HCT116 (cell line): Measurements from ENCODE around the gene PSMD10. TPM values are rescaled to one million over a fixed set of nuclear protein-coding genes. Genes with fewer than 3 reads are reported as not detected.

Experiments
- ATAC-seq: fragments of 200-7000 bp; cut with Tn5 transposase; 2 replicates; pipeline ENCODE4 v1.9.1; 2020; ENCODE audit warnings: mild to moderate bottlenecking, moderate library complexity
- BruUV-seq: library from RNA; stranded (reverse); fragments of 400-500 nt; replicated peaks from 2 replicates; lab custom pipeline; 2021; lab: Mats Ljungman, UMichigan
- CTCF ChIA-PET: fragments of 300-600 bp; sonication (Branson Sonifier 250); formaldehyde crosslinking; loops from one replicate; lab custom pipeline; 2021; ENCODE audit warnings: antibody characterized with exemption; lab: Charles Lee
- POLR2A ChIA-PET: fragments of 300-600, 350-600 bp; sonication (Branson Sonifier 250); formaldehyde crosslinking; loops from one replicate; lab custom pipeline; 2021; ENCODE audit warnings: antibody characterized with exemption; lab: Charles Lee
- RAD21 ChIA-PET, 2 experiments: fragments of 300-600 bp; sonication (Branson Sonifier 250); formaldehyde crosslinking; loops; one replicate each; lab custom pipeline; 2023; ENCODE audit warnings: low total read pairs in 2 of 2; ENCODE audit not compliant: uncharacterized antibody in 2 of 2, unreplicated experiment in 2 of 2, low non-redundant PET in 1 of 2; lab: Charles Lee
- DNase-seq: peaks from one replicate; pipeline ENCODE4 v3.0.0-alpha.2; 2010; ENCODE audit warnings: low read depth, low spot score
- H2AFZ ChIP-seq: fragments of 200-600 bp; shearing (Covaris generic), sonication (generic); 2 replicates; pipeline ENCODE4 v1.6.1; 2017; ENCODE audit warnings: low read depth, mixed run types, mixed read lengths, antibody characterized with exemption, low read length; ENCODE audit not compliant: poor library complexity, severe bottlenecking
- H3K27ac ChIP-seq: 2 replicates; pipeline ENCODE4 v1.5.1; 2012; ENCODE audit warnings: low read depth, low read length
- H3K27me3 ChIP-seq: fragments of 200-600 bp; sonication (generic); 2 replicates; pipeline ENCODE4 v1.6.1; 2016; ENCODE audit warnings: mixed run types, low read length, mixed read lengths; ENCODE audit not compliant: insufficient read depth
- H3K36me3 ChIP-seq, 2 experiments: fragments of 200-500 bp in 1 of 2; fragments of 200-600 bp in 1 of 2; sonication (Bioruptor generic) in 1 of 2; sonication (generic) in 1 of 2; 2 replicates each; pipeline versions ENCODE4 v1.5.1 to v1.6.1; 2014 to 2016; ENCODE audit warnings: low read length in 2 of 2, inconsistent platforms in 1 of 2, mixed read lengths in 1 of 2, mixed run types in 1 of 2; ENCODE audit not compliant: insufficient read depth in 2 of 2, control insufficient read depth in 1 of 2
- H3K4me1 ChIP-seq, 2 experiments: fragments of 200-600 bp in 1 of 2; sonication (generic) in 1 of 2; 2 replicates each; pipeline versions ENCODE4 v1.5.1 to v1.6.1; 2012 to 2017; ENCODE audit warnings: low read length in 2 of 2, inconsistent platforms in 1 of 2, mild to moderate bottlenecking in 1 of 2, mixed read lengths in 1 of 2, mixed run types in 1 of 2, moderate library complexity in 1 of 2; ENCODE audit not compliant: insufficient read depth in 2 of 2, control insufficient read depth in 1 of 2
- H3K4me2 ChIP-seq: fragments of 200-600 bp; sonication (generic); 2 replicates; pipeline ENCODE4 v1.6.1; 2017; ENCODE audit warnings: mixed run types, low read length, mixed read lengths
- H3K4me3 ChIP-seq, 2 experiments: fragments of 200-600 bp in 1 of 2; sonication (generic) in 1 of 2; replicated peaks in 1 of 2; 2 replicates each; pipeline ENCODE4 v1.5.1; 2011 to 2016; ENCODE audit warnings: low read length in 2 of 2, control low read depth in 1 of 2, low read depth in 1 of 2, mild to moderate bottlenecking in 1 of 2, mixed read lengths in 1 of 2, mixed run types in 1 of 2
- H3K79me2 ChIP-seq: fragments of 200-600 bp; sonication (generic); 2 replicates; pipeline ENCODE4 v1.6.1; 2017; ENCODE audit warnings: mild to moderate bottlenecking, mixed run types, low read length, moderate library complexity, mixed read lengths; ENCODE audit not compliant: insufficient read depth
- H3K9ac ChIP-seq: fragments of 200-600 bp; sonication (generic); 2 replicates; pipeline ENCODE4 v1.6.1; 2016; ENCODE audit warnings: low read length, mixed read lengths
- H3K9me2 ChIP-seq: fragments of 200-600 bp; sonication (generic), shearing (Covaris generic); 2 replicates; pipeline ENCODE4 v1.6.1; 2017; ENCODE audit warnings: mixed run types, mild to moderate bottlenecking, moderate library complexity; ENCODE audit not compliant: insufficient read depth
- H3K9me3 ChIP-seq, 2 experiments: fragments of 200-500 bp in 1 of 2; fragments of 200-600 bp in 1 of 2; sonication (Bioruptor generic) in 1 of 2; sonication (generic) in 1 of 2; 2 replicates each; pipeline ENCODE4 v1.6.1; 2014 to 2017; ENCODE audit warnings: low read length in 2 of 2, mixed read lengths in 2 of 2, inconsistent platforms in 1 of 2, low read depth in 1 of 2, mild to moderate bottlenecking in 1 of 2, mixed run types in 1 of 2, moderate library complexity in 1 of 2; ENCODE audit not compliant: control insufficient read depth in 1 of 2, insufficient read depth in 1 of 2
- H4K20me1 ChIP-seq: fragments of 200-600 bp; sonication (generic), shearing (Covaris generic); 2 replicates; pipeline ENCODE4 v1.6.1; 2017; ENCODE audit warnings: mixed run types, mild to moderate bottlenecking, moderate library complexity; ENCODE audit not compliant: insufficient read depth
- CBX3 ChIP-seq: IDR thresholded peaks from 2 replicates; pipeline ENCODE4 v1.6.1; 2012; ENCODE audit warnings: low read depth
- CTCF ChIP-seq, 3 experiments: fragments of 200-600 bp in 1 of 3; sonication (generic) in 1 of 3; IDR thresholded peaks in 2 of 3; conservative IDR thresholded peaks in 1 of 3; 2 replicates each; pipeline ENCODE4 v1.5.1; 2012 to 2017; ENCODE audit warnings: low read depth in 2 of 3, low read length in 2 of 3, antibody characterized with exemption in 1 of 3, borderline replicate concordance in 1 of 3, control low read depth in 1 of 3, mild to moderate bottlenecking in 1 of 3, mixed read lengths in 1 of 3, mixed run types in 1 of 3, moderate library complexity in 1 of 3; ENCODE audit not compliant: insufficient read depth in 1 of 3
- EZH2 ChIP-seq: fragments of 200-600 bp; sonication (generic); IDR thresholded peaks from 2 replicates; pipeline ENCODE4 v1.6.1; 2017; ENCODE audit warnings: antibody characterized with exemption, mixed run types
- FOSL1 ChIP-seq: IDR thresholded peaks from 2 replicates; pipeline ENCODE4 v1.6.1; 2012; ENCODE audit warnings: low read depth
- MAX ChIP-seq: IDR thresholded peaks from 2 replicates; pipeline ENCODE4 v1.6.1; 2012
- POLR2A ChIP-seq: IDR thresholded peaks from 2 replicates; pipeline ENCODE4 v1.7.0; 2011; ENCODE audit warnings: borderline replicate concordance; ENCODE audit not compliant: insufficient read depth, insufficient read length; ENCODE audit errors: extremely low read depth
- POLR2AphosphoS5 ChIP-seq: IDR thresholded peaks from 2 replicates; pipeline ENCODE4 v1.6.1; 2011; ENCODE audit warnings: mild to moderate bottlenecking, low read depth, low read length, moderate library complexity
- TCF7L2 ChIP-seq: IDR thresholded peaks from 2 replicates; pipeline ENCODE4 v1.7.0; 2011; ENCODE audit warnings: borderline replicate concordance, inconsistent platforms; ENCODE audit not compliant: insufficient read depth, insufficient read length; ENCODE audit errors: extremely low read depth
- ZBTB33 ChIP-seq: IDR thresholded peaks from 2 replicates; pipeline ENCODE4 v1.6.1; 2011; ENCODE audit warnings: mild to moderate bottlenecking, low read length, moderate library complexity; ENCODE audit not compliant: insufficient replicate concordance; ENCODE audit errors: extremely low read depth
- ZFX ChIP-seq: fragments of 450-650 bp; IDR thresholded peaks from 2 replicates; pipeline ENCODE4 v1.6.1; 2017
- ZNF274 ChIP-seq: fragments of 200-500 bp; sonication (Bioruptor generic); IDR thresholded peaks from 2 replicates; pipeline ENCODE4 v1.6.1; 2014; ENCODE audit warnings: mild to moderate bottlenecking, low read depth, low read length, inconsistent platforms
- intact Hi-C: fragments of 100-400 bp; cut with micrococcal nuclease; formaldehyde crosslinking; loops from 2 replicates; pipeline ENCODE4 v1.10.0; 2022
- total RNA-seq: library from RNA; stranded (reverse); gene quantifications from one replicate; pipeline ENCODE4 v1.2.1, GENCODE V29; 2021; ENCODE audit not compliant: unreplicated experiment

The PSMD10 gene
- total RNA-seq, 1 experiment from 2014 or later = 55.5 TPM

GRCh38 chrX:108064613-108065012, 26.7 kb downstream of the PSMD10 start:
- Histone ChIP-seq H3K4me1 (no peaks in the 10 kb centered on the region), H4K20me1 (no peaks in the 10 kb centered on the region), H2AFZ (no peak overlapping the region), H3K4me2 (no peak overlapping the region), H3K4me3 (no peak overlapping the region), H3K36me3 (no peaks in the 10 kb centered on the region), H3K9me3 (no peaks in the 10 kb centered on the region), H3K9me2 (no peaks in the 10 kb centered on the region), H3K79me2 (no peaks in the 10 kb centered on the region), H3K27ac (no peak overlapping the region), H3K27me3 (no peaks in the 10 kb centered on the region), H3K9ac (no peak overlapping the region)
- ChIA-PET RAD21 (no interaction called here), CTCF (no interaction called here), POLR2A (no interaction called here)
- DNase-seq (no peak), ATAC-seq (no peak)
- intact Hi-C loops = no loop called here
- no peak for TF ChIP-seq CTCF (IDR thresholded peaks at IDR 0.05 in 2 of 3, conservative IDR thresholded peaks at IDR 0.05 in 1 of 3; ENCODE audit: borderline replicate concordance in 1 of 3, insufficient read depth in 1 of 3, low read depth in 2 of 3, low read length in 2 of 3)
- no TSS peak for BruUV-seq

- Histone ChIP-seq H3K27me3 (no peaks in the 10 kb centered on the region), H3K4me1 (no peaks in the 10 kb centered on the region), H3K4me2 (no peak overlapping the region), H3K27ac (no peak overlapping the region), H3K9me3 (no peaks in the 10 kb centered on the region), H3K79me2 (no peaks in the 10 kb centered on the region), H4K20me1 (no peaks in the 10 kb centered on the region), H3K4me3 (no peak overlapping the region), H3K36me3 (no peaks in the 10 kb centered on the region), H3K9me2 (no peaks in the 10 kb centered on the region), H3K9ac (no peak overlapping the region), H2AFZ (no peak overlapping the region)
- ChIA-PET RAD21 (no interaction called here), CTCF (no interaction called here), POLR2A (no interaction called here)
- TF ChIP-seq MAX (no peak), CTCF (IDR thresholded peaks at IDR 0.05 in 2 of 3, conservative IDR thresholded peaks at IDR 0.05 in 1 of 3; ENCODE audit: borderline replicate concordance in 1 of 3, insufficient read depth in 1 of 3, low read depth in 2 of 3, low read length in 2 of 3) (no peak), ZNF274 (no peak), CBX3 (no peak), ZFX (no peak), POLR2AphosphoS5 (no peak), TCF7L2 (no peak), EZH2 (no peak), POLR2A (no peak), ZBTB33 (no peak), FOSL1 (no peak)
- BruUV-seq = no TSS peak
- ATAC-seq (no peak), DNase-seq (no peak)
- intact Hi-C loops = no loop called here
Measured at GRCh38 chrX:108064001-108064400, 27.3 kb downstream of the PSMD10 start.
